Ishikawa (cell line): ENCODE data around the gene GALK2.

Experiments
- CEBPB ChIP-seq: IDR thresholded peaks from 2 replicates; pipeline ENCODE4 v1.6.1; 2012
- CREB1 ChIP-seq: IDR thresholded peaks from 2 replicates; pipeline ENCODE4 v1.6.1; 2012; ENCODE audit warnings: low read depth
- EGR1 ChIP-seq: IDR thresholded peaks from 2 replicates; pipeline ENCODE4 v1.6.1; 2012
- EP300 ChIP-seq: IDR thresholded peaks from 2 replicates; pipeline ENCODE4 v1.6.1; 2012; ENCODE audit warnings: borderline replicate concordance
- FOXM1 ChIP-seq: IDR thresholded peaks from 2 replicates; pipeline ENCODE4 v1.6.1; 2012; ENCODE audit warnings: low read depth, borderline replicate concordance
- RAD21 ChIP-seq: IDR thresholded peaks from 2 replicates; pipeline ENCODE4 v1.6.1; 2012; ENCODE audit warnings: low read depth
- TAF1 ChIP-seq: IDR thresholded peaks from 2 replicates; pipeline ENCODE4 v1.6.1; 2012; ENCODE audit warnings: low read depth, mild to moderate bottlenecking
- TEAD4 ChIP-seq: IDR thresholded peaks from 2 replicates; pipeline ENCODE4 v1.6.1; 2012
- ZBTB7A ChIP-seq: IDR thresholded peaks from 2 replicates; pipeline ENCODE4 v1.6.1; 2012; ENCODE audit warnings: low read depth
- TF ChIP-seq, protein P1 (sequence below): IDR thresholded peaks from 2 replicates; pipeline ENCODE4 v1.6.1; 2012
- TF ChIP-seq, protein P2 (sequence below): IDR thresholded peaks from 2 replicates; pipeline ENCODE4 v1.6.1; 2012; ENCODE audit warnings: low read depth, mild to moderate bottlenecking

DNA sequence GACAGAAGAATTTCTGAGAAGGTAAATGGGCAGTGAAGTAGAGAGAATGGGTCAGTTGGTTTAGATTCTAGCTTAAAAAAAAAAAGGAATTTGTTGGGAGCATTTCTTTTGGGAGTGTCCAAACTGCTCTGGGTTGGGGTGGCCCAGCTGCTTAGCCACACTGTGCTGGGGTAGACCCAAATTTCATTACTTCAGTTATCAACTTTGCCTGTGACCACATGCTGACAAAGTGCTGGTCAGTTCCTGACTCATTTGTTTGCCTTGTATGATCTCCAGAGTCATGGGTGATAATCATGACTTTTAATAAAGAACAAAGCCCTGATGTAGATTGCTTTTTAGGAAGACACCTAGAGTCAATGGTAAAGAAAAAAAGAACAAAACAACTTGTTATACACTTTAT, 131.5 kb downstream of the GALK2 start:
- TF ChIP-seq EP300 = no peak
- TF ChIP-seq, protein P1, sequence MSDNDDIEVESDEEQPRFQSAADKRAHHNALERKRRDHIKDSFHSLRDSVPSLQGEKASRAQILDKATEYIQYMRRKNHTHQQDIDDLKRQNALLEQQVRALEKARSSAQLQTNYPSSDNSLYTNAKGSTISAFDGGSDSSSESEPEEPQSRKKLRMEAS = no peak
- TF ChIP-seq EGR1 = no peak
- TF ChIP-seq, protein P2, sequence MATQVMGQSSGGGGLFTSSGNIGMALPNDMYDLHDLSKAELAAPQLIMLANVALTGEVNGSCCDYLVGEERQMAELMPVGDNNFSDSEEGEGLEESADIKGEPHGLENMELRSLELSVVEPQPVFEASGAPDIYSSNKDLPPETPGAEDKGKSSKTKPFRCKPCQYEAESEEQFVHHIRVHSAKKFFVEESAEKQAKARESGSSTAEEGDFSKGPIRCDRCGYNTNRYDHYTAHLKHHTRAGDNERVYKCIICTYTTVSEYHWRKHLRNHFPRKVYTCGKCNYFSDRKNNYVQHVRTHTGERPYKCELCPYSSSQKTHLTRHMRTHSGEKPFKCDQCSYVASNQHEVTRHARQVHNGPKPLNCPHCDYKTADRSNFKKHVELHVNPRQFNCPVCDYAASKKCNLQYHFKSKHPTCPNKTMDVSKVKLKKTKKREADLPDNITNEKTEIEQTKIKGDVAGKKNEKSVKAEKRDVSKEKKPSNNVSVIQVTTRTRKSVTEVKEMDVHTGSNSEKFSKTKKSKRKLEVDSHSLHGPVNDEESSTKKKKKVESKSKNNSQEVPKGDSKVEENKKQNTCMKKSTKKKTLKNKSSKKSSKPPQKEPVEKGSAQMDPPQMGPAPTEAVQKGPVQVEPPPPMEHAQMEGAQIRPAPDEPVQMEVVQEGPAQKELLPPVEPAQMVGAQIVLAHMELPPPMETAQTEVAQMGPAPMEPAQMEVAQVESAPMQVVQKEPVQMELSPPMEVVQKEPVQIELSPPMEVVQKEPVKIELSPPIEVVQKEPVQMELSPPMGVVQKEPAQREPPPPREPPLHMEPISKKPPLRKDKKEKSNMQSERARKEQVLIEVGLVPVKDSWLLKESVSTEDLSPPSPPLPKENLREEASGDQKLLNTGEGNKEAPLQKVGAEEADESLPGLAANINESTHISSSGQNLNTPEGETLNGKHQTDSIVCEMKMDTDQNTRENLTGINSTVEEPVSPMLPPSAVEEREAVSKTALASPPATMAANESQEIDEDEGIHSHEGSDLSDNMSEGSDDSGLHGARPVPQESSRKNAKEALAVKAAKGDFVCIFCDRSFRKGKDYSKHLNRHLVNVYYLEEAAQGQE = no peak
- TF ChIP-seq ZBTB7A = no peak
- TF ChIP-seq TEAD4 = no peak
- TF ChIP-seq CEBPB = no peak
- no peak for TF ChIP-seq FOXM1
- no peak for TF ChIP-seq TAF1
- no peak for TF ChIP-seq RAD21
- no peak for TF ChIP-seq CREB1
